AG04449 (cell line): ENCODE data around the gene GLRA2.
"Not testable (repeated sequence)": the region's sequence is repeated elsewhere in the genome, so short reads cannot be mapped to it uniquely, and the experiment has no call there.

Experiments
- CTCF ChIA-PET: fragments of 350-600 bp; formaldehyde crosslinking; extraction: SDS; loops from one replicate; lab custom pipeline; 2021; ENCODE audit warnings: antibody characterized with exemption; lab: Yijun Ruan, JAX
- POLR2A ChIA-PET: fragments of 400-600, 350-600 bp; formaldehyde crosslinking; extraction: SDS; loops from one replicate; lab custom pipeline; 2020; ENCODE audit warnings: antibody characterized with exemption, inconsistent platforms; lab: Yijun Ruan, JAX
- DNase-seq: peaks from one replicate; pipeline ENCODE4 v3.0.0-alpha.2; 2010; ENCODE audit warnings: low read depth, low spot score
- H3K4me3 ChIP-seq: 2 replicates; pipeline ENCODE4 v1.5.1; 2011; ENCODE audit warnings: low read depth, mild to moderate bottlenecking, control low read depth, low read length
- CTCF ChIP-seq: IDR thresholded peaks from one replicate; pipeline ENCODE4 v1.5.1; 2011; ENCODE audit warnings: mild to moderate bottlenecking, moderate library complexity, low read length, control low read depth, inconsistent platforms; ENCODE audit not compliant: insufficient read depth; ENCODE audit errors: missing control alignments

Gene GLRA2

GRCh38 chrX:14675500-14675899 lies 146.2 kb downstream of the GLRA2 start:
- POLR2A ChIA-PET = no interaction called here
- CTCF ChIA-PET = no interaction called here
- DNase-seq = no peak
- no peak overlapping the region for H3K4me3 ChIP-seq
- TF ChIP-seq CTCF = no peak

DNA sequence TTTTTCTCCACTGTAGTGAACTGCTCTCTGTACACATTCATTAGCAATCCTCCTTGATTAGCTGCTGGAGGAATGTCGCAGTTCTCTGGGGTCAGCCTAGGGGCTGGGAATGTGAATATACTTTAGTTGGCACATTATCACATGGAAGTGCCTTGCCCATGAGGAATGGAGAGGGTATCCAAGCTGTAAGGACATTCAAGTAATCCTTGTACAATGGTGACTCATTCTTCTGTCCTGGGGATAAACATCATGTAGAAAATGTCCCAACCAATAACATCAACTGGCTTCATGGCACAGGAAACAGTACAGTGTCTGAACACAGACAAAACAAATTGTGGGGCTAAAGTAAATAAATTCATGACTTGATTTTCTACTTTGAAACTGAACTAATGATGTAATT lies 147.1 kb downstream of the GLRA2 start:
- no peak overlapping the region for H3K4me3 ChIP-seq
- CTCF ChIA-PET = no interaction called here
- no peak for DNase-seq
- TF ChIP-seq CTCF = no peak
- POLR2A ChIA-PET = no interaction called here

GRCh38 chrX:14688331-14688730 lies 159.0 kb downstream of the GLRA2 start:
- POLR2A ChIA-PET, DNase-seq, H3K4me3 ChIP-seq, CTCF ChIA-PET: not testable (repeated sequence)

DNA sequence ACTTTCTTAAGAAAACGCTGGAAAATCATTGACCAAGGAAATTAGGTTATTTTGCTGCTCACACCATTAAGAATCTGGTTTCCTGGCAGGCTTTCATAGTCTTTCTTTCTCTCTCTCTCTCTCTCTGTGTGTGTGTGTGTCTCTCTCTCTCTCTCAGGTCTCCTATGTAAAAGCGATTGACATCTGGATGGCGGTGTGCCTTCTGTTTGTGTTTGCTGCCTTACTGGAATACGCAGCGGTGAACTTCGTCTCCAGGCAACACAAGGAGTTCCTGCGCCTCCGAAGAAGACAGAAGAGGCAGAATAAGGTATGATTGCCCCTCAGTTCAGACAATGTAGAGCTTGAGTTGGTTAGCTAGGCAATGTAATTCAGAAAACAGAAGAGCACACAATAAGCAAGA lies 161.2 kb downstream of the GLRA2 start:
- no peak overlapping the region for H3K4me3 ChIP-seq
- DNase-seq = no peak
- CTCF ChIA-PET = no interaction called here
- POLR2A ChIA-PET = no interaction called here
- TF ChIP-seq CTCF = no peak

DNA sequence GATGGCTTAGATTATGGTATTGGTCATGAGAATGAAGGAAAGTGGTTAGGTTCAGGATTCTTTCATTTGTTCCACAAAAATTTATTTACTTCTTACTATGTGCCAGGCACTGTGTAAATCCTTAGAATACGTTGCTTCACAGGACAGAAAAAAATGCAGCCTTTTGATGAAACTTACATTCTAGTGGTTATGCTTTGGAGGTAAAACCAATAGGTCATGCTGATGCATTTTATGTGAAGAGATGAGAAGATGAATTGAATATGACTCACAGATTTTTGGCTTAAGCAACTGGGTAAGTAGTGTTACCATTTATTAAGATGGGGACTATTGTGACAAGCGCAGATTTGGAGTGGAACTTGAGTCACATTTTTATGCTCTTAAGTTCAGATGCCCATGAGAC lies 165.3 kb downstream of the GLRA2 start:
- no peak for TF ChIP-seq CTCF
- CTCF ChIA-PET = no interaction called here
- POLR2A ChIA-PET = no interaction called here
- H3K4me3 ChIP-seq = no peak overlapping the region
- peak; percentile 26 for DNase-seq

- no peak overlapping the region for H3K4me3 ChIP-seq
- TF ChIP-seq CTCF = peak; percentile 31
- no peak for DNase-seq
- ChIA-PET CTCF (interaction anchor here (1.1 kb wide), 1 partner anchor 24 kb away, joined by 4 read pairs; no protein-coding TSS in a partner anchor), POLR2A (no interaction called here)
Observed at GRCh38 chrX:14697451-14697850, 168.1 kb downstream of the GLRA2 start.

DNA sequence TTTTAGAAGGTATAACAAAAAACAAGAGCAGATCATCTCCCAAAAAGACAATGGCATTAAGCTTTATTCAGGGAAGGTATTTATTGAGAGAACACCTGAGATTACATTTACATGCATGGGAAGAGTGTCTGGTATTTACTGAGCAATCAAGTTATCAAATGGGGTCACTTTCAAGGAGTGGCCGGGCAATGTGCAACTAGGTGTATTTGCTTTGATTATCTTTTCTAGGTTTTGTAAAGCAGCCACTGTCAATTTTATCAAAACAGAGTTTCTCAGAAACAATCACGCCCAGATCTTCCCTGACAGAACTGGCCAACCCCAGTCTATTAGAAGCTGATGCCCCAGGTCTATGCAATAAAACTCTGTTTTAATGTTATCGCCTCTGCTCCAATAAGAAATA lies 169.5 kb downstream of the GLRA2 start:
- no peak for DNase-seq
- CTCF ChIA-PET = no interaction called here
- POLR2A ChIA-PET = no interaction called here
- no peak overlapping the region for H3K4me3 ChIP-seq
- TF ChIP-seq CTCF = no peak
